Measurements from ENCODE around the gene NPIPB2.

GRCh38 chr16:11949527-11949926 lies 7.7 kb upstream of the NPIPB2 start:
- TF ChIP-seq ZNF274 (CRISPR knock-in tag; IDR thresholded peaks at IDR 0.05) (no peak), RBM39 (IDR thresholded peaks at IDR 0.05; ENCODE audit: low read depth, low read length, poor library complexity, severe bottlenecking) (no peak), FOXA3 (CRISPR knock-in tag; IDR thresholded peaks at IDR 0.05) (no peak), SRF (IDR thresholded peaks at IDR 0.05; ENCODE audit: low read depth, low read length) (no peak), FOSL1 (CRISPR knock-in tag; IDR thresholded peaks at IDR 0.05; ENCODE audit: borderline replicate concordance) (no peak), ATF2 (CRISPR knock-in tag; IDR thresholded peaks at IDR 0.05) (no peak), ZNF205 (CRISPR knock-in tag; IDR thresholded peaks at IDR 0.05) (no peak), MXI1 (IDR thresholded peaks at IDR 0.05; ENCODE audit: borderline replicate concordance, low read depth, low read length) (no peak), SP1 (IDR thresholded peaks at IDR 0.05) (no peak), SP1 (CRISPR knock-in tag; IDR thresholded peaks at IDR 0.05) (no peak), ZNF629 (CRISPR knock-in tag; conservative IDR thresholded peaks at IDR 0.05) (no peak), ZNF570 (CRISPR knock-in tag; IDR thresholded peaks at IDR 0.05; ENCODE audit: borderline replicate concordance) (no peak), IRF1 (CRISPR knock-in tag; IDR thresholded peaks at IDR 0.05; ENCODE audit: low read depth) (no peak), GPN1 (CRISPR knock-in tag; IDR thresholded peaks at IDR 0.05; ENCODE audit: borderline replicate concordance) (no peak), CTCF (CRISPR knock-in tag; IDR thresholded peaks at IDR 0.05) (peak; percentile 93)
